ENCODE measurements around the gene MYH6. TPM values are rescaled to one million over a fixed set of nuclear protein-coding genes. Genes with fewer than 3 reads are reported as not detected.

Gene MYH6
- total RNA-seq, 1 experiment from 2014 or later = 0.07 TPM

GRCh38 chr14:23349156-23349845 is 58.8 kb downstream of the MYH6 start:
- DNase-seq = no peak
- Mint-ChIP-seq H3K4me1 (peaks cover 20 to 21% of the 10 kb centered on the region in 2 experiments), H3K27me3 (ENCODE audit: low read depth) (peaks cover 30% of the 10 kb centered on the region), H3K4me3 (no peak overlapping the region; a peak in 1 of 5 replicates), H3K27ac (no peak overlapping the region), H3K9me3 (no peaks in the 10 kb centered on the region; a peak in 2 of 5 replicates), H3K36me3 (ENCODE audit: insufficient read depth in 1 of 3, low read depth in 3 of 3) (peaks cover 16 to 26% (median 22%) of the 10 kb centered on the region in 3 experiments)
- H3K18ac ChIP-seq (ENCODE audit: insufficient read length, low read depth, low read length) = no peak overlapping the region
- H3K27ac ChIP-seq (ENCODE audit: insufficient read length, low read depth, low read length) = no peak overlapping the region
- H2BK120ac ChIP-seq (ENCODE audit: low read depth, low read length, poor library complexity, severe bottlenecking) = no peak overlapping the region
- no peak overlapping the region for H3K4me2 ChIP-seq (ENCODE audit: insufficient read depth, insufficient read length, low read length)
- H3K79me1 ChIP-seq (ENCODE audit: insufficient read depth, low read depth, low read length, poor library complexity, severe bottlenecking) = no peaks in the 10 kb centered on the region
- H2BK15ac ChIP-seq (ENCODE audit: low read depth, low read length) = no peak overlapping the region
- H3K23ac ChIP-seq (ENCODE audit: insufficient read length, low read depth, low read length) = no peak overlapping the region
- no peak overlapping the region for H2AK5ac ChIP-seq (ENCODE audit: insufficient read length, low read length)
- no peaks in the 10 kb centered on the region for H4K20me1 ChIP-seq (ENCODE audit: control insufficient read depth, insufficient read depth, insufficient read length)
- H3K56ac ChIP-seq (ENCODE audit: insufficient read length, low read depth, low read length) = no peak overlapping the region
- H2BK12ac ChIP-seq (ENCODE audit: insufficient read length, low read depth, low read length) = no peak overlapping the region
- H3K9ac ChIP-seq (ENCODE audit: extremely low read depth, insufficient read length, low read length) = no peak overlapping the region
- H3K27me3 ChIP-seq (ENCODE audit: insufficient read depth, low read length) = no peaks in the 10 kb centered on the region
- no peak overlapping the region for H3T11ph ChIP-seq (ENCODE audit: low read length)
- no peak overlapping the region for H4K5ac ChIP-seq (ENCODE audit: insufficient read length, low read depth, low read length)
- WGBS (ENCODE audit: extremely low coverage, insufficient read length, low lambda C conversion rate) = no CpG with 5 or more reads among the region's 8 CpGs
- H4K91ac ChIP-seq (ENCODE audit: insufficient read length, low read depth, low read length) = no peak overlapping the region
- H3K14ac ChIP-seq (ENCODE audit: insufficient read depth, low read length) = no peak overlapping the region
- no peak for TF ChIP-seq CTCF (conservative IDR thresholded peaks at IDR 0.05)
- H2BK5ac ChIP-seq (ENCODE audit: insufficient read length, low read length) = no peak overlapping the region
- H3K79me2 ChIP-seq (ENCODE audit: insufficient read depth, low read length) = no peaks in the 10 kb centered on the region
- no peak overlapping the region for H3K4ac ChIP-seq (ENCODE audit: low read depth, low read length)
- H3K4me1 ChIP-seq (ENCODE audit: insufficient read depth, low read length) = peaks cover 2% of the 10 kb centered on the region; the same call in 1 of the 2 replicates
- no peak overlapping the region for H4K8ac ChIP-seq (replicated peaks; ENCODE audit: insufficient read length, low read depth, low read length)
- no peaks in the 10 kb centered on the region for H3K9me3 ChIP-seq (ENCODE audit: control insufficient read depth, low read depth, low read length)
- no peak overlapping the region for H2AFZ ChIP-seq (ENCODE audit: low read length)
- no peak overlapping the region for H2BK20ac ChIP-seq (ENCODE audit: low read depth, low read length, poor library complexity, severe bottlenecking)
- H3K23me2 ChIP-seq (ENCODE audit: insufficient read length, low read depth, low read length, poor library complexity, severe bottlenecking) = peaks cover 5% of the 10 kb centered on the region
